ENCODE results near the gene RAB30.
"Not testable (repeated sequence)": the region's sequence is repeated elsewhere in the genome, so short reads cannot be mapped to it uniquely, and the experiment has no call there.

RAB30 gene

DNA sequence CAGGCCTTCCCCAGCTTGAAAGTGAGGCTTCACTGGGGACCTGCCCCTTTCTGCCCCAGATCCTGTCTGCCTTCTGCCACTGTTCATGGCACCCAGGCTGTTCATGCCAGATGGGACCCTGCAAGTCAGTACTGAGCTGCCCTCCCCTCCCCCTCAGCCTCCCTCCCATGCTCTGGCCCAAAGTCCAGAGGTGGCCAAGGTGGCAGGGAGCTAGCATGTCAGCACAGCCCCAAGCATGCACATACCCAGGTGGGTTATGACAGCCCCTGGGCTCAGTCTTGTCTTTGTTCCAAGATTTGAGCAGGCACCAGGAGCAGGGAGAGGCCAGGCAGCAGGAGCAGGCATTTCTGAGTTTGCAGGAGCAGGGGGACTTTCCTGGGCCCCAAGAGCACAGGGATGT lies 126.0 kb downstream of the RAB30 start:
- Histone ChIP-seq H3K4me2 (ENCODE audit: low read length) (peak overlapping the region; percentile 19; the same call in 1 of the 2 replicates), H4K20me1 (ENCODE audit: control insufficient read depth, insufficient read depth, low read depth, low read length) (no peaks in the 10 kb centered on the region), H3K9me3 (ENCODE audit: control insufficient read depth, insufficient read depth, low read length) (no peaks in the 10 kb centered on the region), H3K79me2 (ENCODE audit: control insufficient read depth, low read length) (no peaks in the 10 kb centered on the region), H3K36me3 (ENCODE audit: control insufficient read depth, low read length) (no peaks in the 10 kb centered on the region), H3K4me3 (ENCODE audit: low read length) (no peak overlapping the region), H3K27me3 (ENCODE audit: control insufficient read depth, low read length) (no peaks in the 10 kb centered on the region), H3K27ac (ENCODE audit: low read depth, low read length) (no peak overlapping the region), H3F3A (ENCODE audit: control insufficient read depth, insufficient read depth) (peaks cover 10% of the 10 kb centered on the region), H3K4me1 (ENCODE audit: control insufficient read depth, low read length) (peaks cover 28% of the 10 kb centered on the region), H3K9me2 (replicated peaks; ENCODE audit: control insufficient read depth, low read length) (no peaks in the 10 kb centered on the region)
- TF ChIP-seq CTCF (IDR thresholded peaks at IDR 0.05; ENCODE audit: low read depth, low read length, poor library complexity, severe bottlenecking): no peak
- TF ChIP-seq EZH2phosphoT487 (IDR thresholded peaks at IDR 0.05; ENCODE audit: borderline replicate concordance, low read length): no peak

DNA sequence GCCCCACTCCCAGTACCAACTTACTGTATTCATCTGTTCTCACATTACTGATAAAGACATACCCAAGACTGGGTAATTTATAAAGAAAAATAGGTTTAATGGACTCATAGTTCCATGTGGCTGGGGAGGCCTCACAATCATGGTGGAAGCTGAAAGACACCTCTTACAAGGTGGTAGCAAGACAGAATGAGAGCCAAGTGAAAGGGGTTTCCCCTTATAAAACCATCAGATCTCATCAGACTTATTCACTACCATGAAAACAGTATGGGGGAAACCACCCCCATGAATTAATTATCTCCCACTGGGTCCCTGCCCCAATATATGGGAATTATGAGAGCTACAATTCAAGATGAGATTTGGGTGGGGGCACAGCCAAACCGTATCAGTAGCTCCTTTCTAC lies 126.7 kb downstream of the RAB30 start:
- not testable (repeated sequence) for H4K20me1 ChIP-seq (ENCODE audit: control insufficient read depth, insufficient read depth, low read depth, low read length); H3K4me2 ChIP-seq (ENCODE audit: low read length); H3K4me3 ChIP-seq (ENCODE audit: low read length); H3K79me2 ChIP-seq (ENCODE audit: control insufficient read depth, low read length); H3K27ac ChIP-seq (ENCODE audit: low read depth, low read length); H3K27me3 ChIP-seq (ENCODE audit: control insufficient read depth, low read length); H3K9me2 ChIP-seq (replicated peaks; ENCODE audit: control insufficient read depth, low read length); H3K36me3 ChIP-seq (ENCODE audit: control insufficient read depth, low read length); H3K9me3 ChIP-seq (ENCODE audit: control insufficient read depth, insufficient read depth, low read length)
- H3F3A ChIP-seq (ENCODE audit: control insufficient read depth, insufficient read depth): peaks cover 10% of the 10 kb centered on the region
- H3K4me1 ChIP-seq (ENCODE audit: control insufficient read depth, low read length): peaks cover 28% of the 10 kb centered on the region

DNA sequence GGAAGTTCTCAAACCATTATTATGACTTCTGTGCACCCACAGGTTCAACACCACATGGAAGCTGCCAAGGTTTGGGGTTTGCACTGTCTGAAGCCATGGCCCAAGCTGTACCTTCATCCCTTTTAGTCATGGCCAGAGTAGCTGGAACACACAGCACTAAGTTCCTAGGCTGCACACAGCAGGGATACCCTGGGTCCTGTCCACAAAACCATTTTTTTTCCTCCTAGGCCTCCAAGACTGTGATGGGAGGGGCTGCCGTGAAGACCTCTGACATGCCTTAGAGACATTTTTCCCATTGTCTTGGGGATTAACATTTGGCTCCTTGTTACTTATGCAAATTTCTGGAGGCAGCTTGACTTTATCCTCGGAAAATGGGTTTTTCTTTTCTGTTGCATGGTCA lies 127.5 kb downstream of the RAB30 start:
- TF ChIP-seq CTCF (IDR thresholded peaks at IDR 0.05; ENCODE audit: low read depth, low read length, poor library complexity, severe bottlenecking) (no peak), EZH2phosphoT487 (IDR thresholded peaks at IDR 0.05; ENCODE audit: borderline replicate concordance, low read length) (no peak)
- no peaks in the 10 kb centered on the region for H3K79me2 ChIP-seq (ENCODE audit: control insufficient read depth, low read length)
- no peak overlapping the region for H3K27ac ChIP-seq (ENCODE audit: low read depth, low read length)
- no peaks in the 10 kb centered on the region for H3K27me3 ChIP-seq (ENCODE audit: control insufficient read depth, low read length)
- peaks cover 7% of the 10 kb centered on the region for H3F3A ChIP-seq (ENCODE audit: control insufficient read depth, insufficient read depth)
- no peak overlapping the region for H3K4me3 ChIP-seq (ENCODE audit: low read length)
- no peaks in the 10 kb centered on the region for H3K36me3 ChIP-seq (ENCODE audit: control insufficient read depth, low read length)
- no peaks in the 10 kb centered on the region for H3K9me2 ChIP-seq (replicated peaks; ENCODE audit: control insufficient read depth, low read length)
- no peaks in the 10 kb centered on the region for H4K20me1 ChIP-seq (ENCODE audit: control insufficient read depth, insufficient read depth, low read depth, low read length)
- H3K4me2 ChIP-seq (ENCODE audit: low read length): no peak overlapping the region
- no peaks in the 10 kb centered on the region for H3K9me3 ChIP-seq (ENCODE audit: control insufficient read depth, insufficient read depth, low read length)
- peaks cover 28% of the 10 kb centered on the region for H3K4me1 ChIP-seq (ENCODE audit: control insufficient read depth, low read length)

DNA sequence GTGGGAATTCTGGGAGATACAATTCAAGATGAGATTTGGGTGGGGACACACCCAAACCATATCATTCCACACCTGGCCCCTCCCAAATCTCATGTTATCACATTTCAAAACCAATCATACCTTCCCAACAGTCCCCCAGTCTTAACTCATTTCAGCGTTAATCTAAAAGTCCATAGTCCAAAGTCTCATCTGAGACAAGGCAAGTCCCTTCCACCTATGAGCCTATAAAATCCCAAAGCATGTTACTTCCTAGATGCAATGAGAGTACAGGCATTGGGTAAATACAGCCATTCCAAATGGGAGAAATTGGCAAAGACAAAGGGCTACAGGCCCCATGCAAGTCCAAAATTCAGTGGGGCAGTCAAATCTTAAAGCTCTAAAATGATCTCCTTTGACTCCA lies 128.3 kb downstream of the RAB30 start:
- not testable (repeated sequence) for H3K79me2 ChIP-seq (ENCODE audit: control insufficient read depth, low read length); H3K27ac ChIP-seq (ENCODE audit: low read depth, low read length); H3K9me2 ChIP-seq (replicated peaks; ENCODE audit: control insufficient read depth, low read length); H3K36me3 ChIP-seq (ENCODE audit: control insufficient read depth, low read length); H3K4me3 ChIP-seq (ENCODE audit: low read length); H3K27me3 ChIP-seq (ENCODE audit: control insufficient read depth, low read length); H3K9me3 ChIP-seq (ENCODE audit: control insufficient read depth, insufficient read depth, low read length); H3K4me2 ChIP-seq (ENCODE audit: low read length); H4K20me1 ChIP-seq (ENCODE audit: control insufficient read depth, insufficient read depth, low read depth, low read length); H3F3A ChIP-seq (ENCODE audit: control insufficient read depth, insufficient read depth)
- peaks cover 28% of the 10 kb centered on the region for H3K4me1 ChIP-seq (ENCODE audit: control insufficient read depth, low read length)

All from DOHH2 (cell line).